GM12878 (cell line): ENCODE results near the gene BUB1B. TPM values are rescaled to one million over a fixed set of nuclear protein-coding genes. Genes with fewer than 3 reads are reported as not detected.

ENCODE experiments used
- ATF2 ChIP-seq: IDR thresholded peaks from 2 replicates; pipeline ENCODE4 v1.6.1; 2012; ENCODE audit warnings: low read length, inconsistent platforms
- BHLHE40 ChIP-seq, 2 experiments: fragments of 450-650 bp in 1 of 2; IDR thresholded peaks; 2 replicates each; pipeline ENCODE4 v1.6.1; 2011 to 2017; ENCODE audit warnings: low read depth in 2 of 2, borderline replicate concordance in 1 of 2, improper control_type of control experiment in 1 of 2, low read length in 1 of 2, mild to moderate bottlenecking in 1 of 2
- CBFB ChIP-seq: IDR thresholded peaks from 2 replicates; pipeline ENCODE4 v1.6.1; 2016; ENCODE audit warnings: antibody characterized with exemption, low read depth
- CBX3 ChIP-seq: fragments of 200-600 bp; sonication (generic); IDR thresholded peaks from 2 replicates; pipeline ENCODE4 v1.6.1; 2016; ENCODE audit warnings: low read depth, borderline replicate concordance
- CBX5 ChIP-seq: sonication (generic); IDR thresholded peaks from 2 replicates; pipeline ENCODE4 v1.6.1; 2016; ENCODE audit warnings: low read depth, moderate library complexity, mild to moderate bottlenecking, inconsistent platforms
- FOS ChIP-seq: IDR thresholded peaks from 3 replicates; pipeline ENCODE4 v1.6.1; 2011; ENCODE audit warnings: borderline replicate concordance; ENCODE audit not compliant: insufficient read length; ENCODE audit errors: extremely low read depth
- GABPA ChIP-seq: IDR thresholded peaks from 2 replicates; pipeline ENCODE4 v1.6.1; 2014; ENCODE audit warnings: antibody characterized with exemption, low read depth, mild to moderate bottlenecking, inconsistent platforms
- KAT2A ChIP-seq: conservative IDR thresholded peaks from 2 replicates; pipeline ENCODE4 v1.6.1; 2011; ENCODE audit warnings: low read depth, low read length; ENCODE audit not compliant: control insufficient read depth
- NBN ChIP-seq: fragments of 450-650 bp; IDR thresholded peaks from 2 replicates; pipeline ENCODE4 v1.6.1; 2016
- NFIC ChIP-seq: IDR thresholded peaks from 2 replicates; pipeline ENCODE4 v1.6.1; 2012; ENCODE audit warnings: low read depth, mild to moderate bottlenecking, inconsistent platforms, low read length, moderate library complexity
- RELB ChIP-seq: fragments of 450-650 bp; IDR thresholded peaks from 2 replicates; pipeline ENCODE4 v1.6.1; 2017; ENCODE audit warnings: low read depth, mild to moderate bottlenecking, moderate library complexity
- RFX5 ChIP-seq: IDR thresholded peaks from 2 replicates; pipeline ENCODE4 v1.6.1; 2011; ENCODE audit warnings: low read depth, low read length, improper control_type of control experiment
- ZNF384 ChIP-seq: IDR thresholded peaks from 2 replicates; pipeline ENCODE4 v1.6.1; 2012; ENCODE audit warnings: low read depth, mild to moderate bottlenecking, low read length, improper control_type of control experiment, borderline replicate concordance
- polyA plus RNA-seq, 11 experiments: library from polyadenylated mRNA; depleted of rRNA in 4 of 11; unstranded in 6 of 11; stranded (reverse) in 5 of 11; fragments of >200 nt; fragmentation: Nextera tagmentation in 4 of 11; fragmentation: Illumina TruSeq in 1 of 11; extraction: Ambion mirVana in 4 of 11; extraction: Trizol in 1 of 11; gene quantifications; 1 replicate in 1 of 11; 2 replicates in 10 of 11; pipeline versions ENCODE4 v1.2.1 to v1.2.3, GENCODE V29; 2011 to 2016; ENCODE audit warnings: inconsistent platforms in 2 of 11, missing spikeins in 2 of 11, low read depth in 1 of 11
- total RNA-seq, 4 experiments: library from RNA; depleted of rRNA in 3 of 4; stranded (reverse); fragments of >200 nt in 3 of 4; fragmentation: Illumina TruSeq in 1 of 4; extraction: Trizol in 1 of 4; gene quantifications; 2 replicates each; pipeline versions ENCODE4 v1.2.1 to v1.2.3, GENCODE V29; 2013 to 2021

Gene BUB1B
- total and polyA plus RNA-seq, 10 of the 15 experiments (the other 5 are each of a cell fraction or from before 2014, with no cell fraction given), result 29.1 to 98.6 (median 77.3) TPM

GRCh38 chr15:40182358-40183029 lies 21.6 kb downstream of the BUB1B start (continued):
- TF ChIP-seq RFX5 (no peak), CBFB (peak; percentile 32; the same call in 1 of the 2 replicates), BHLHE40 (IDR thresholded peaks at IDR 0.05; ENCODE audit: borderline replicate concordance in 1 of 2, low read depth in 2 of 2, low read length in 1 of 2) (no peak), NFIC (peak; percentile 68; the same call in 1 of the 2 replicates), NBN (0 out of 2 replicates have a peak, but pooled peaks have one; percentile 30), KAT2A (no peak), ZNF384 (0 out of 2 replicates have a peak, but pooled peaks have one; percentile 12), CBX5 (no peak), CBX3 (no peak), GABPA (no peak), RELB (0 out of 2 replicates have a peak, but pooled peaks have one; percentile 31), FOS (no peak), ATF2 (0 out of 2 replicates have a peak, but pooled peaks have one; percentile 13)
